GM21447 (cell line): ENCODE measurements around the gene DBP.
"Not testable (repeated sequence)": the region's sequence is repeated elsewhere in the genome, so short reads cannot be mapped to it uniquely, and the experiment has no call there.

Experiments
- ATAC-seq: cut with Tn5 transposase; IDR thresholded peaks from one replicate; pipeline ENCODE4 v1.9.1; 2021; ENCODE audit not compliant: unreplicated experiment

DBP gene

DNA sequence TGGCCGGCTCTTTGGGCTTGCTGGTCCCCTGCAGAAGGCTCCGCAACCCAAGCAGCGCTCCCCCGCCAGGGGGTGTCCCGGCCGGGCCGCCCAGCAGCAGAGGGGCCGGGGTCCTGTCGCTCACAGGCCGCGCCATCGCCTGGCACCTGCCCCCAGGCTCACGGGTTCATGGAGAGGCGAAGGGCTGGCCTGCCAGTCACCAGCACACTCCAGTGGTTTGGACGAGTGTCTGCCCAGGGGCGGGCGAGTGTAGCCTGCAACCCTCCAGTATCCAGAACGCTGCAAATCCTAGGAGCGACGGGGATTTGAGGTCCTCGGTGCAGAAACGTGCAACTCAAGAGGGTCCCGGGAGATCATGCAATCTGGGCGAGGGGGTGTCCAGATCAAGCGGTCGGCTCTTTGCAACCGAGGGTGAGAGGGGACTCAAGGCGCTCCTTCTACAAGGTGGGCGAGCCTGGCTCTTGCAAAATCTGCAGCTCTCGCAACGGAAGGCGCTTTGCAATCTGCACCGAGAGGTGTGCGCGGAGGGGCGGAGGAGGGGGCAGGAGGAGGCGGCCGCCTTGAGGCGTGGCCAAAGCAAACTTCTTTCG lies at the start of gene DBP:
Gene DBP, minus strand, starts transcription at position 521 of the 590 bp plus-strand sequence. Its CDS starts 385 bp downstream, at position 136.
- no peak for ATAC-seq

DNA sequence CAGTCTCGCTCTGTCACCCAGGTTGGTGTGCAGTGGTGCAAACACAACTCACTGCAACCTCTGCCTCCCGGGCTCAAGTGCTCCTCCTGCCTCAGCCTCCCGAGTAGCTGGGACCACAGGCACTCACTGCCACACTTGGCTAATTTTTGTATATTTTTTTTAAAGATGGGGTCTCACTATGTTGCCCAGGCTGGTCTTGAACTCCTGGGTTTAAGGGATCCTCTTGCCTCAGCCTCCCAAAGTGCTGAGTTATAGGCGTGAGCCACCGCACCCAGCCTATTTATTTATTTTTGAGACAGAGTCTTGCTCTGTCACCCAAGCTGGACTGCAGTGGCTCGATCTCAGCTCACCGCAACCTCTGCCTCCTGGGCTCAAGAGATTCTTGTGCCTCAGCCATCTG lies 49.5 kb upstream of the DBP start:
- not testable (repeated sequence) for ATAC-seq

- no peak for ATAC-seq
These were observed 48.9 kb upstream of the DBP start for GRCh38 chr19:48686088-48686487.

- no peak for ATAC-seq
These were observed 48.4 kb upstream of the DBP start for GRCh38 chr19:48685583-48685982.

DNA sequence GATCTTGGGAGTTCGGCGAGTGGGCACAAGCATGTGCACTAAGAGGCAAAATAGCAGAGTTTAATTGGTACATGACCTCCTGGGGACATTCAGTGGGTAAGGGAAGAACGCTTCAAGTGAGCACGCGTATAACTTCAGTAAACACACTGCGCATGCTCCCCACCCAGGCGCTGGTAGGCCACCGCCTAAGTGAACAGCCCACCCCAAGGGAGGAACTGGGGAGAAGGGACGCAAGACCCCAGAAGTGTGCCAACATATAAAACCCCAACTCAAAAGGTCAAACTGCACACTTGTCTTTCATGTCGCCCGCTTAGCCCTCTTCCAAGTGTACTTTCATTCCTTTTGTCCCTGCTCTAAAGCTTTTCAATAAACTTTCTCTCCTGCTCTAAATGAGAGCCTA lies 46.2 kb upstream of the DBP start:
- no peak for ATAC-seq

DNA sequence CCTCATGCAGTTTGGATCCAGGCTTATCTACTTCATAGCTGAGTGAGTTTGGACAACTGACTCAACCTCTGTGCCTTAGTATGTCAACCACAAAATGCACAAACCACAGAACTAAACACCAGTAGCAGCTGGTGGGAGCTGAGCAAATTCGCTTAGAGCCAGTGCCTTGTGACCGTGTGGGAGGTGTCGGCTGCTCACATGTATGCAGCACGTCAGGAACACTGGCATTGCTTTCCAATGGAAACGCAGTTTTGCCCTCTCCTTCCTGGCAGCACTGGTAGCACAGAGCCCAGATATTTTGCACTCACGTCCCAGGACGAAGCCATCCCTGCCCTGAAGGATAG lies 43.9 kb upstream of the DBP start:
- ATAC-seq: no peak

DNA sequence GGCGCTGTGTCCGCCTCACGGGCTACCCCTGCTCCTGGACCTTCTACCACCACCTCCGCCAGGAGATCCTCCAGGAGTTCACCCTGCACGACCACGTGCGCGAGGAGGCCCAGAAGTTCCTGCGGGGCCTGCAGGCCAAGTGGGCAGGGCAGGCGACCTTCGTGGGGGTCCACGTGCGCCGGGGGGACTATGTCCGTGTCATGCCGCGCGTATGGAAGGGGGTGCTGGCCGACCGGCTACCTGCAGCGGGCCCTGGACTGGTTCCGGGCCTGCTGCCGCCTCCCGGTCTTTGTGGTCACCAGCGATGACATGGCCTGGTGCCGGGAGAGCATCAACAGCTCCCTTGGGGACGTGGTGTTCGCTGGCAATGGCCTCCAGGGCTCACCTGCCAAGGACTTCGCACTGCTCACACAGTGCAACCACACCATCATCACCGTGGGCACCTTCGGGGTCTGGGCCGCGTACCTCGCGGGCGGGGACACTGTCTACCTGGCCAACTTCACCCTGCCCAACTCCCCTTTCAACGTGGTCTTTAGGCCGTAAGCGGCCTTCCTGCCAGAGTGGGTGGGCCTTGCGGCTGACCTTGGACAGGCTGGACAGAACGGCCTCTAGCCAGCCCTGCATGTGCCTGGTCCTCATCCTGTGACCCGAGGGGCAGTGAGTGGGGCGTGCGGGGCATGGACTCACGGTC lies 43.4 kb upstream of the DBP start:
- no peak for ATAC-seq

DNA sequence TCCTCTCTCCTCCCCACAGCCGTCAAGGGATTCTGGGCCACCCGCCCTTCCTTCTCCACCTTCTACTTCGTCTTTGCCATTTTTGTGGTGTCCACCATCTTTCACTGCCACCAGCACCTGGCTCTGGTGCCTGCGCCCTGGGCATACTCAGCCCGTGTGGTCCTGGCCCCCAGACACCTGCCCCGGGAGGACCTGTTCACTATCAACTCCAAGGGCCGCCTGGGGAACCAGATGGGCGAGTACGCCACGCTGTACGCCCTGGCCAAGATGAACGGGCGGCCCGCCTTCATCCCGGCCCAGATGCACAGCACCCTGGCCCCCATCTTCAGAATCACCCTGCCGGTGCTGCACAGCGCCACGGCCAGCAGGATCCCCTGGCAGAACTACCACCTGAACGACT lies 42.8 kb upstream of the DBP start:
- ATAC-seq: not testable (repeated sequence)

DNA sequence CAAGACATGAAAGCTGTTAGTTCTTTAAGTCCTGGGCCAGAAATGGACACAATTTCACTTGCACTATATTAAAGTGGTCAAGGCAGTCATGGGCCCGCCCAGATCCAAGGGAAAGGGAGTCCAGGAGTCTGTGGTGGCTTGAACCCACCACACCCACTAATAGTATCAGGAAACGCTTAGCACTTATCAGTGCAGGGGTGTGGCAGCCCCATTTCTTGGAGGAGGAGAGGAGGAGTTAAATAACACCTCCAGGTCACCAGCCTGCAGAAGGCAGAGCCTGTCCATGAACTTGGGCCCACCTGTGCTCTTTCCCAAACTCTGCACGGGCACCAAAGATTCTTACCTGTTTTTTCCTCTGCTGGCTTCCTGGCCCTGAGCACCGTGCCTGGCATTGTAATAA lies 41.0 kb upstream of the DBP start:
- ATAC-seq: no peak

DNA sequence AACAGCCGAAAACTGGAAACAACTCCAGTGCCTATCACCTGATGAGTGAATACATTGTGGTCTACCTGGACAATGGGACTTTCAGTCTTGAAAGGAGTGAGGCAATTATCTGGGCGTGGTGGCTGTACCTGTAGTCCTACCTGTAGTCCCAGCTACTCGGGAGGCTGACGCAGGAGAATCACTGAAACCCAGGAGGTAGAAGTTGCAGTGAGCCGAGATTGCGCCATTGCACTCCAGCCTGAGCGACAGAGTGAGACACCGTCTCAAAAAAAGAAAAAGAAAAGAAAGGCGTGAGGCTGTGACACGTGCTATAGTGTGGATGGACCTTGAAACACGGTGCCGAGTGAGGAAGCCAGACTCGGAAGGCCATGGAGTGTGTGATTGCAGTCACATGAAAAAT lies 39.7 kb upstream of the DBP start:
- ATAC-seq: no peak

DNA sequence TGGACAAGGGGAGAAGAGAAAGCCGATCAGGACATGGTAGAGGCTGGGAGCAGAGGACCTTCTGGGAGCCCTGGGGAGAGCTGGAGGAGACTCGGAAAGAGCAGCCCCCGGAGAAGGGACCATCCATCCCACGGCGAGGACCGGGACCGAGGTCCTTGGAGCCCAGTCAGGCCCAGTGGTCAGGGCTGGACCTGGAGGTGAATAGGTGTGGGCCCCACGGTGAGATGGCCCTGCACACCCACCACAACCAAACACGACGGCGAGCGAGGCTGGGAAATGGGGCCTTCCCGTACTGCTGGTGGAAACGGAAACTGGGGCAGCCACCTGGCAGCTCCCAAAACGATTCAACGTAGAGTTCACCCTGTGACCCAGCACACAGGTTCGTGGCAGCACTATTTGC lies 39.3 kb upstream of the DBP start:
- no peak for ATAC-seq

DNA sequence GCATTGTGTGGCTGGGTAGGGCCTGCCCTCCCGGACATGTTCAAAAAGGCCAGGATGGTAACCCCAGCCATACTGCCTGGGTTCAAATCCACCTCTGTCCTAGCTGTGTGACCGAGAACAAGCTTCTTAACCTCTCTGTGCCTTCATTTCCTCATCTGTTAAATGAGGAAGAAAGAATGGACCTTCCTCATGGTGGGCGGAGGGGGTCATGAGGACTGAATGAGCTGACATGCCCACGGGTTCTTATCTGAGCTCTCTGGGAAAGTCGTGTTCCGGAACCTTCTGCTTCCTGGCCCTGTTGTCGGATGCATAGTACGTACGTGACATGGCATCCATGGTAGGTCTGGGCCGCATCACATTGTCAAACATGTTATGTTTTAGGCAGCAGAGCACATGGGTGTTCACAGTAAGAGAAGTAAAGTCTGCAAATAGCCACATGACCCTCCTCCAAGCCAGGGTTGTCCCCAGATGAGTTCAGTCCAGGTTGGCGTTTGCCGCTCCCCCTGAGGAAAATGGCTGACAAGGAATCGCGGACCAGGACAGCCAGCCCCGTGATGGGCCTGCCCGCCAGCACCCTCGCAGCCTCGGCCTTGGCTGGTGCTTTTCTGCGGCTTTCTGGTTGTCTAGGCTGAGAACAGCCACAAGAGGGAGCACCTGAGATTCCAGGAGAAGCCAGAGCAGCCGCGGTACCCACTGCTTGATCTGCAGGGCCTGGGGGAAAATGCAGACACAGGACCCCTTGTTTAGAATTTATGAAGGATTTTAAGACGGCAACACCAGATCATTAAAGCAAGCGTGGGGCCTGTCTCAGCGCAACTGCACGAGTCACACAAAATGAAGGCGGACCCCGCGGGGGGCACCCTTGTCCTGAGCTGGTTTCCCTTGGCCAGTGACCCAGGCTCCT lies 38.0 kb upstream of the DBP start:
- ATAC-seq: no peak

GRCh38 chr19:48674216-48674809 lies 37.1 kb upstream of the DBP start:
- no peak for ATAC-seq

- no peak for ATAC-seq
These were observed 36.4 kb upstream of the DBP start for GRCh38 chr19:48673436-48674100.

GRCh38 chr19:48672994-48673393 lies 35.8 kb upstream of the DBP start, which contains the start of gene NTN5:
NTN5 (minus strand) TSS chr19:48673017; CDS start chr19:48670986, 2,031 bp downstream.
- no peak for ATAC-seq

- ATAC-seq: no peak
These were observed 34.3 kb upstream of the DBP start for GRCh38 chr19:48671446-48671995.

DNA sequence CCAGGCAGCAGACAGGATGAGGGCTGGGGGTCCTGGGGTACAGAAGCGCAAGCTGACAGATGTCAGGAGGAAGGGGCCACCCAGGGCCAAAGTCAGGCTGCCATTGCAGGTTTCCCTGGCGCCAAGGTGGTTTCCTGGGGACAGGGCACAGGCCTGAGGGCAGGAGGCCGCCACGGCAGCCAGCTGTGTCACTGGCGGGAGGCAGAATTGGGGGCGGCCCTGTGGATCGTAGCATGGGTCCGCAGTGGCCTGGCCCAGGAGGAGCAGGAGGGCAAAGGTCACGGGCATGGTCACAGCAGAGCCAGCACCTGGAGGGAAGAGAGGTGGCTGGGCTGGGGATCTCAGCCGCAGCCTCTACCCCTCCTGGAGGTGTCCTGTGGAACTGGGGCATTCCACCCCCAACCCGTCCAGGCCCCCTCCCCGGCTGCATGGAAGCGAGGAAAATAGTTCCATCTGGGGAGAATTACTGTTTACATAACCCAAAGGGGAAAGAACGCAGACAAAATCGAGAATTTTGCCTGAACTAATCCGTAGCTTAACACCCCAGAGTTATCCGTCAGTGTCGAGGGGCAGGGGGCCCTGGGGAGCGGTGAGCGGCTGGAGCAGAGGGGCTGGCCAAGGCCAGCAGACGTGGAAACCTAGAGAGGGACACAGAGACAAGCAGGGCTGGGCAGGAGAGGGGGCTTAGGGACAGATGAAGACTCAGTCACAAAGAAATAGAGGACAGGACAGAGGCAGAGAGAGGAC lies 33.7 kb upstream of the DBP start:
- ATAC-seq: no peak

- ATAC-seq: no peak
These were observed 32.9 kb upstream of the DBP start for GRCh38 chr19:48669903-48670668.

- ATAC-seq: no peak
These were observed 31.6 kb upstream of the DBP start for GRCh38 chr19:48668761-48669160.
